Measurements from ENCODE around the gene KIF15.
"Not testable (repeated sequence)": the region's sequence is repeated elsewhere in the genome, so short reads cannot be mapped to it uniquely, and the experiment has no call there.

The KIF15 gene

DNA sequence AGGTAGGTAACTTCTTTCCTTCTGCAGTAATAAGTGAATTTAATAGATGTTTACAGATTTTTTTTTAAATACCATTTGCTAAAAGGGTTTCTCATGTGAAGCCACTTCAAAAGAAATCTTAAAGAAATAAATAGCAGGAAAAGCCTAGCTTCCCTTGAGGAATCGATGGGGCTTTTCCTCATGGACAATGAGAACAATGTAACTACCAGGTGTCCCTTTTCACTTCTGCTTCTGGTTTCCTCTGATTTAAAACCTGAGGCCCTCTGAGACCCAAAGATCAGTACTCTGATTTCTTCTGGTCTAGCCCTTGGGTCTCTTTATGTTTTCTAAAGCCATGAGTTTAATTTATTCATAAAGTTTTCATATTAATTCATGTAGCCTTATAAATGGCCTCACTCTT lies 87.0 kb downstream of the KIF15 start (continued):
- TF ChIP-seq BCL6B (tag by site-specific recombination; IDR thresholded peaks at IDR 0.05) = no peak

- POLR2A ChIA-PET; H3K27ac ChIP-seq (ENCODE audit: extremely low read depth, low read depth, low read length); CTCF ChIA-PET; H3K4me3 ChIP-seq (ENCODE audit: low read depth, low read length); H3K9me3 ChIP-seq (ENCODE audit: control insufficient read depth, insufficient read depth, low read depth, low read length); H3K4me1 ChIP-seq (ENCODE audit: control insufficient read depth, insufficient read depth, low read length): not testable (repeated sequence)
- H3K36me3 ChIP-seq (ENCODE audit: control insufficient read depth in 2 of 2, insufficient read depth in 1 of 2, low read length in 2 of 2) = peaks cover 0 to 31% of the 10 kb centered on the region in 2 experiments; a peak in 2 of 3 replicates
- peak; percentile 98 for TF ChIP-seq ZNF600 (tag by site-specific recombination; IDR thresholded peaks at IDR 0.05)
Measured at GRCh38 chr3:44856663-44857062, 95.1 kb downstream of the KIF15 start.

- ChIA-PET POLR2A (interaction anchor here (0.6 kb wide), 1 partner anchor 29 kb away, joined by 3 read pairs; no protein-coding TSS in a partner anchor), CTCF (interaction anchor here (0.8 kb wide), 1 partner anchor 55 kb away, joined by 5 read pairs; no protein-coding TSS in a partner anchor)
- Histone ChIP-seq H3K27ac (ENCODE audit: extremely low read depth, low read depth, low read length) (no peak overlapping the region), H3K9me3 (ENCODE audit: control insufficient read depth, insufficient read depth, low read depth, low read length) (no peaks in the 10 kb centered on the region), H3K4me1 (ENCODE audit: control insufficient read depth, insufficient read depth, low read length) (no peaks in the 10 kb centered on the region), H3K36me3 (ENCODE audit: control insufficient read depth in 2 of 2, insufficient read depth in 1 of 2, low read length in 2 of 2) (peaks cover 0 to 12% of the 10 kb centered on the region in 2 experiments; a peak in 1 of 3 replicates), H3K4me3 (ENCODE audit: low read depth, low read length) (no peak overlapping the region)
- TF ChIP-seq GLIS1 (tag by site-specific recombination; IDR thresholded peaks at IDR 0.05) (no peak), BCL6B (tag by site-specific recombination; IDR thresholded peaks at IDR 0.05) (no peak), ZFP3 (tag by site-specific recombination; IDR thresholded peaks at IDR 0.05; ENCODE audit: low read depth) (no peak), ZNF768 (tag by site-specific recombination; IDR thresholded peaks at IDR 0.05) (no peak), ZNF146 (tag by site-specific recombination; IDR thresholded peaks at IDR 0.05) (no peak)
- TF ChIP-seq, protein P1, sequence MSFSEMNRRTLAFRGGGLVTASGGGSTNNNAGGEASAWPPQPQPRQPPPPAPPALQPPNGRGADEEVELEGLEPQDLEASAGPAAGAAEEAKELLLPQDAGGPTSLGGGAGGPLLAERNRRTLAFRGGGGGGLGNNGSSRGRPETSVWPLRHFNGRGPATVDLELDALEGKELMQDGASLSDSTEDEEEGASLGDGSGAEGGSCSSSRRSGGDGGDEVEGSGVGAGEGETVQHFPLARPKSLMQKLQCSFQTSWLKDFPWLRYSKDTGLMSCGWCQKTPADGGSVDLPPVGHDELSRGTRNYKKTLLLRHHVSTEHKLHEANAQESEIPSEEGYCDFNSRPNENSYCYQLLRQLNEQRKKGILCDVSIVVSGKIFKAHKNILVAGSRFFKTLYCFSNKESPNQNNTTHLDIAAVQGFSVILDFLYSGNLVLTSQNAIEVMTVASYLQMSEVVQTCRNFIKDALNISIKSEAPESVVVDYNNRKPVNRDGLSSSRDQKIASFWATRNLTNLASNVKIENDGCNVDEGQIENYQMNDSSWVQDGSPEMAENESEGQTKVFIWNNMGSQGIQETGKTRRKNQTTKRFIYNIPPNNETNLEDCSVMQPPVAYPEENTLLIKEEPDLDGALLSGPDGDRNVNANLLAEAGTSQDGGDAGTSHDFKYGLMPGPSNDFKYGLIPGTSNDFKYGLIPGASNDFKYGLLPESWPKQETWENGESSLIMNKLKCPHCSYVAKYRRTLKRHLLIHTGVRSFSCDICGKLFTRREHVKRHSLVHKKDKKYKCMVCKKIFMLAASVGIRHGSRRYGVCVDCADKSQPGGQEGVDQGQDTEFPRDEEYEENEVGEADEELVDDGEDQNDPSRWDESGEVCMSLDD (tag by site-specific recombination; IDR thresholded peaks at IDR 0.05) = no peak
Measured at GRCh38 chr3:44860117-44860516, 98.5 kb downstream of the KIF15 start.

GRCh38 chr3:44861412-44862225 lies 100.0 kb downstream of the KIF15 start, which contains the start of gene TMEM42:
Gene TMEM42, plus strand, starts transcription at chr3:44861912. Its CDS starts 13 bp downstream, at chr3:44861925.
- H3K36me3 ChIP-seq (ENCODE audit: control insufficient read depth in 2 of 2, insufficient read depth in 1 of 2, low read length in 2 of 2) = peaks cover 0 to 20% of the 10 kb centered on the region in 2 experiments; a peak in 1 of 3 replicates
- H3K9me3 ChIP-seq (ENCODE audit: control insufficient read depth, insufficient read depth, low read depth, low read length) = no peaks in the 10 kb centered on the region
- H3K27ac ChIP-seq (ENCODE audit: extremely low read depth, low read depth, low read length) = peak within 1 kb of the TSS; percentile 27; the same call in 1 of the 2 replicates
- POLR2A ChIA-PET = interaction anchor here (0.6 kb wide), 1 partner anchor 73 kb away, joined by 5 read pairs; no protein-coding TSS in a partner anchor
- CTCF ChIA-PET = interaction anchor here (0.6 kb wide), 1 partner anchor 204 kb away, joined by 3 read pairs; no protein-coding TSS in a partner anchor
- no peaks in the 10 kb centered on the region for H3K4me1 ChIP-seq (ENCODE audit: control insufficient read depth, insufficient read depth, low read length)
- peak within 1 kb of the TSS; percentile 42 for H3K4me3 ChIP-seq (ENCODE audit: low read depth, low read length)
- no peak for TF ChIP-seq FEZF1 (tag by site-specific recombination; IDR thresholded peaks at IDR 0.05)
- TF ChIP-seq ZNF610 (tag by site-specific recombination; IDR thresholded peaks at IDR 0.05; ENCODE audit: borderline replicate concordance) = 0 out of 2 replicates have a peak, but pooled peaks have one; percentile 21
- TF ChIP-seq ZNF132 (tag by site-specific recombination; IDR thresholded peaks at IDR 0.05; ENCODE audit: borderline replicate concordance) = no peak
- peak; percentile 93 for TF ChIP-seq ZBTB26 (tag by site-specific recombination; optimal IDR thresholded peaks at IDR 0.05)
- no peak for TF ChIP-seq ZNF214 (tag by site-specific recombination; IDR thresholded peaks at IDR 0.05; ENCODE audit: borderline replicate concordance)
- no peak for TF ChIP-seq ZNF623 (tag by site-specific recombination; IDR thresholded peaks at IDR 0.05)
- TF ChIP-seq ZNF658 (tag by site-specific recombination; IDR thresholded peaks at IDR 0.05) = no peak
- TF ChIP-seq ZBTB8A (tag by site-specific recombination; IDR thresholded peaks at IDR 0.05) = peak; percentile 83
- no peak for TF ChIP-seq ZNF664 (tag by site-specific recombination; IDR thresholded peaks at IDR 0.05)
- no peak for TF ChIP-seq ZNF514 (tag by site-specific recombination; IDR thresholded peaks at IDR 0.05)
- no peak for TF ChIP-seq ATF2 (tag by site-specific recombination; IDR thresholded peaks at IDR 0.05; ENCODE audit: low read depth)
- no peak for TF ChIP-seq ZNF626 (tag by site-specific recombination; IDR thresholded peaks at IDR 0.05)
- no peak for TF ChIP-seq ZNF202 (tag by site-specific recombination; IDR thresholded peaks at IDR 0.05; ENCODE audit: borderline replicate concordance)
